OCI-LY7 (cell line): Measurements from ENCODE around the gene EPHA8. TPM values are rescaled to one million over a fixed set of nuclear protein-coding genes. Genes with fewer than 3 reads are reported as not detected.

ENCODE experiments used
- BruUV-seq: library from RNA; stranded (reverse); fragments of 400-500 nt; replicated peaks from 2 replicates; lab custom pipeline; 2021; lab: Mats Ljungman, UMichigan
- CTCF ChIA-PET: fragments of 300-600 bp; sonication (Branson Sonifier 250); formaldehyde crosslinking; loops from one replicate; lab custom pipeline; 2022; ENCODE audit warnings: antibody characterized with exemption; ENCODE audit not compliant: unreplicated experiment; lab: Charles Lee
- POLR2A ChIA-PET: fragments of 300-600 bp; sonication (Branson Sonifier 250); formaldehyde crosslinking; loops from one replicate; lab custom pipeline; 2022; ENCODE audit warnings: antibody characterized with exemption; lab: Charles Lee
- DNase-seq: peaks from one replicate; pipeline ENCODE4 v3.0.0-alpha.2; 2015; ENCODE audit warnings: low spot score
- H2AFZ ChIP-seq: fragments of 200-600 bp; sonication (generic), shearing (Covaris generic); 2 replicates; pipeline ENCODE4 v1.6.1; 2014; ENCODE audit warnings: mild to moderate bottlenecking, antibody characterized with exemption, low read length, moderate library complexity
- H3K27ac ChIP-seq: fragments of 200-600 bp; sonication (generic); 2 replicates; pipeline ENCODE4 v1.5.1; 2014; ENCODE audit warnings: mixed run types, low read depth, mild to moderate bottlenecking, moderate library complexity, low read length, inconsistent platforms; ENCODE audit not compliant: poor library complexity, severe bottlenecking
- H3K36me3 ChIP-seq: fragments of 200-600 bp; sonication (generic); 2 replicates; pipeline ENCODE4 v1.6.1; 2014; ENCODE audit warnings: mild to moderate bottlenecking, antibody characterized with exemption, low read length, moderate library complexity, mixed read lengths; ENCODE audit not compliant: insufficient read depth
- H3K4me1 ChIP-seq: fragments of 200-600 bp; sonication (generic); 2 replicates; pipeline ENCODE4 v1.5.1; 2014; ENCODE audit warnings: mild to moderate bottlenecking, low read length; ENCODE audit not compliant: insufficient read depth, poor library complexity, severe bottlenecking
- H3K4me2 ChIP-seq: fragments of 200-600 bp; sonication (generic); 2 replicates; pipeline ENCODE4 v1.6.1; 2014; ENCODE audit warnings: mild to moderate bottlenecking, low read length
- H3K4me3 ChIP-seq: fragments of 200-600 bp; sonication (generic); 2 replicates; pipeline ENCODE4 v1.5.1; 2014; ENCODE audit warnings: mild to moderate bottlenecking, low read depth, low read length; ENCODE audit not compliant: poor library complexity, severe bottlenecking
- H3K79me2 ChIP-seq: fragments of 200-600 bp; sonication (generic); 2 replicates; pipeline ENCODE4 v1.6.1; 2016; ENCODE audit warnings: low read depth, mild to moderate bottlenecking, low read length, moderate library complexity, mixed read lengths; ENCODE audit not compliant: insufficient read depth
- H3K9me2 ChIP-seq: fragments of 200-600 bp; sonication (generic); 2 replicates; pipeline ENCODE4 v1.6.1; 2016; ENCODE audit warnings: mild to moderate bottlenecking, low read length, mixed read lengths; ENCODE audit not compliant: insufficient read depth
- H3K9me3 ChIP-seq: fragments of 200-600 bp; sonication (generic); 2 replicates; pipeline ENCODE4 v1.6.1; 2014; ENCODE audit warnings: mild to moderate bottlenecking, mixed run types, low read length, mixed read lengths
- H4K20me1 ChIP-seq: fragments of 200-600 bp; sonication (generic); 2 replicates; pipeline ENCODE4 v1.6.1; 2014; ENCODE audit warnings: mild to moderate bottlenecking, antibody characterized with exemption, low read length, moderate library complexity, mixed read lengths; ENCODE audit not compliant: insufficient read depth
- CTCF ChIP-seq: fragments of 200-600 bp; sonication (generic); conservative IDR thresholded peaks from 2 replicates; pipeline ENCODE4 v1.5.1; 2014; ENCODE audit warnings: mild to moderate bottlenecking, antibody characterized with exemption, low read length, moderate library complexity, mixed read lengths
- EZH2phosphoT487 ChIP-seq: fragments of 200-600 bp; sonication (generic); IDR thresholded peaks from 2 replicates; pipeline ENCODE4 v1.6.1; 2018; ENCODE audit warnings: low read depth, borderline replicate concordance, mild to moderate bottlenecking, mixed run types, antibody characterized with exemption, low read length, moderate library complexity, mixed read lengths
- intact Hi-C: fragments of 100-400 bp; cut with micrococcal nuclease; formaldehyde crosslinking; loops from one replicate; pipeline ENCODE4 v1.10.0; 2022; ENCODE audit not compliant: unreplicated experiment
- total RNA-seq, 2 experiments: library from RNA; depleted of rRNA in 1 of 2; stranded (reverse); fragments of >200 nt in 1 of 2; shearing (Covaris generic) in 1 of 2; gene quantifications; 2 replicates each; pipeline ENCODE4 v1.2.3, GENCODE V29; 2014 to 2022

EPHA8 gene
- total RNA-seq, 2 experiments from 2014 or later = not detected

GRCh38 chr1:22608361-22608760 is 45.1 kb downstream of the EPHA8 start:
- DNase-seq = no peak
- Histone ChIP-seq H3K9me3 (no peaks in the 10 kb centered on the region), H3K4me1 (no peaks in the 10 kb centered on the region), H2AFZ (no peak overlapping the region), H3K36me3 (no peaks in the 10 kb centered on the region), H4K20me1 (no peaks in the 10 kb centered on the region), H3K4me3 (no peak overlapping the region), H3K9me2 (no peaks in the 10 kb centered on the region), H3K27ac (no peak overlapping the region), H3K4me2 (no peak overlapping the region), H3K79me2 (no peaks in the 10 kb centered on the region)
- intact Hi-C loops = no loop called here
- no TSS peak for BruUV-seq
- ChIA-PET POLR2A (no interaction called here), CTCF (no interaction called here)
- TF ChIP-seq EZH2phosphoT487 = no peak
- TF ChIP-seq CTCF = no peak

GRCh38 chr1:22609291-22609690 is 46.0 kb downstream of the EPHA8 start:
- Histone ChIP-seq H3K36me3 (no peaks in the 10 kb centered on the region), H3K4me2 (no peak overlapping the region), H2AFZ (no peak overlapping the region), H3K79me2 (no peaks in the 10 kb centered on the region), H3K9me2 (no peaks in the 10 kb centered on the region), H4K20me1 (no peaks in the 10 kb centered on the region), H3K4me3 (no peak overlapping the region), H3K27ac (no peak overlapping the region), H3K4me1 (no peaks in the 10 kb centered on the region), H3K9me3 (no peaks in the 10 kb centered on the region)
- no peak for DNase-seq
- CTCF ChIA-PET = no interaction called here
- TF ChIP-seq EZH2phosphoT487 (no peak), CTCF (no peak)
- no TSS peak for BruUV-seq
- POLR2A ChIA-PET = no interaction called here
- intact Hi-C loops = no loop called here

GRCh38 chr1:22611530-22611947 is 48.2 kb downstream of the EPHA8 start:
- peak; percentile 33 for DNase-seq
- H3K79me2 ChIP-seq = no peaks in the 10 kb centered on the region
- BruUV-seq = no TSS peak
- no peaks in the 10 kb centered on the region for H3K36me3 ChIP-seq
- ChIA-PET POLR2A (no interaction called here), CTCF (no interaction called here)
- no peaks in the 10 kb centered on the region for H3K9me2 ChIP-seq
- H2AFZ ChIP-seq = no peak overlapping the region
- H3K27ac ChIP-seq = no peak overlapping the region
- H3K9me3 ChIP-seq = no peaks in the 10 kb centered on the region
- H3K4me2 ChIP-seq = no peak overlapping the region
- no peak overlapping the region for H3K4me3 ChIP-seq
- H4K20me1 ChIP-seq = no peaks in the 10 kb centered on the region
- H3K4me1 ChIP-seq = no peaks in the 10 kb centered on the region
- intact Hi-C loops = no loop called here
- TF ChIP-seq EZH2phosphoT487 (no peak), CTCF (no peak)
